Measurements from ENCODE around the gene ANGPT4.

The ANGPT4 gene

DNA sequence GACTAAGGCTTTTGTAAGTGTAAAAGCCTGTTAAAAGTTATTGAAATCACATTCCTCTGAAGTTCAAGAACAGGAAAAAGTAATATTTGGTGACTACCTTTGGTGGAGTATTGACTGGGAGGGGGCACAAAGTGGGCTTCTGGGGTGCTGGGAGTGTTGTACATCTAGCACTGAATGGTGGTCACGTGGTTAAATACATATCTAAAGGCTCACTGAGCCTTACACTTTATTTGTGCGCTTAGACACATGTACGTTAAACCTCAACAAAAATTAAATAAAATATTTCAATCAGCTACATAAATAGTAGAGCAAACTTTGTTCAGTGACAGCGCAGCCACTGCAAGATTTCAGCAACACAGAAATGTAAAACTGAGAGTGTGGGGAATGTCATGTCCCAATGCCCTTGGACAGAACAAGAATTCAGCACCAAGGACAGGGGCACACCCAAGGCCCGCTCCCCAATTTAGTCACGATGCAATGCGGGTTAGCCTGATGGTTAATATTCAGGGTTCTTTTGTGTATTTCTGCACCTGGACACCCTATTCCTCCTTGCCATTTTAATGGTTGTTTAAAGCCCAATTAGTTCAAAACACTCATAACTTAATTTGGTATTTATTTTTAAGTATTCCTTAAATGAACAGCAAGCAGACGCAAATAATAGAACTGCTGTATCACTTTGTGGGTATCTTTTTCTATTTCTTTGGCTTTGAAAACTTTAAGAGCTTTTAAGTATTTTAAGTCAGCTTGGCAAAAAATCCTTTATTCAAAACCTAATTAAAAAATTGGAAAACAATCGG lies 37.4 kb downstream of the ANGPT4 start:
- DNase-seq (ENCODE audit: low read depth): no peak
- TF ChIP-seq, protein P1, sequence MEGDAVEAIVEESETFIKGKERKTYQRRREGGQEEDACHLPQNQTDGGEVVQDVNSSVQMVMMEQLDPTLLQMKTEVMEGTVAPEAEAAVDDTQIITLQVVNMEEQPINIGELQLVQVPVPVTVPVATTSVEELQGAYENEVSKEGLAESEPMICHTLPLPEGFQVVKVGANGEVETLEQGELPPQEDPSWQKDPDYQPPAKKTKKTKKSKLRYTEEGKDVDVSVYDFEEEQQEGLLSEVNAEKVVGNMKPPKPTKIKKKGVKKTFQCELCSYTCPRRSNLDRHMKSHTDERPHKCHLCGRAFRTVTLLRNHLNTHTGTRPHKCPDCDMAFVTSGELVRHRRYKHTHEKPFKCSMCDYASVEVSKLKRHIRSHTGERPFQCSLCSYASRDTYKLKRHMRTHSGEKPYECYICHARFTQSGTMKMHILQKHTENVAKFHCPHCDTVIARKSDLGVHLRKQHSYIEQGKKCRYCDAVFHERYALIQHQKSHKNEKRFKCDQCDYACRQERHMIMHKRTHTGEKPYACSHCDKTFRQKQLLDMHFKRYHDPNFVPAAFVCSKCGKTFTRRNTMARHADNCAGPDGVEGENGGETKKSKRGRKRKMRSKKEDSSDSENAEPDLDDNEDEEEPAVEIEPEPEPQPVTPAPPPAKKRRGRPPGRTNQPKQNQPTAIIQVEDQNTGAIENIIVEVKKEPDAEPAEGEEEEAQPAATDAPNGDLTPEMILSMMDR (IDR thresholded peaks at IDR 0.05; ENCODE audit: control insufficient read depth, extremely low read depth, insufficient read depth): no peak
- H3K4me3 ChIP-seq (ENCODE audit: low read depth, low read length): no peak overlapping the region

DNA sequence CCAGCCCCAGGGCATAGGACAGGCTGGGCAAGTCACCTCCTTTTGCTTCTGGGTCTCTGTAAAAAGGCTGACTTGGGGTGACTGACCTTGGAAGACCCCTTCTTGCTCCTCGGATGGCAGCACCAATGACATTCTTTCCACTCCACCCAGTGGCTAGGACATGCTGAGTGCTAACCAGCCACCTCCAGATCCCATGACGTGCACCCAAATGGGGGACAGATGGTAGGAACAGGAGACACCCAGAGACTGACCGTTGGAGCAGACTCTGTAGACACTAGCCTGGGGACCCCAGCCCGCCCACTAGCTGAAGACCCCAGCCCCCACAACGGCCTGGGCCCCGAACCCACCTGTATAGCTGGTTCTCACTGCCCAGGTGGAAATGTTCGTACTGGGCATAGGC lies 38.3 kb downstream of the ANGPT4 start:
- TF ChIP-seq, protein P1 (IDR thresholded peaks at IDR 0.05; ENCODE audit: control insufficient read depth, extremely low read depth, insufficient read depth): no peak
- no peak for DNase-seq (ENCODE audit: low read depth)
- H3K4me3 ChIP-seq (ENCODE audit: low read depth, low read length): no peak overlapping the region

DNA sequence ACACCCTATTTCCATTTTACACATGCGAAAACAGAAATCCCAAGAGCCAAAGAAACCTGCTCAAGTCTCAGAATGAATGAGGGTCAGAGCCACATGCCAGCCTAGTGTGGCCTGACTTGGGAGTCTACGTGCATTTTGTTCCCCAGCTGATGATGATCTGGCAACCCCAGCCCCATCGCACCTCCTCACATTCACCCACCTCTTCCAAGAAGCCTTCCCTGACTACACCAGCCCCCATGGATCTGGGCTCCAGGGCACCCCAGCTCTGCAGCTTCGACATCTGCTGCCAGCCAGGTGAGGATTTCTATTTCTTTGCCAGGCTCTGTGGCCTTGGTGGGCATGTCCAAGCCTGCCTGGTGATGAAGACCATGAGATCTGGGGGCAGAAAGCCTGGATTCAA lies 41.0 kb downstream of the ANGPT4 start:
- no peak for DNase-seq (ENCODE audit: low read depth)
- TF ChIP-seq, protein P1 (IDR thresholded peaks at IDR 0.05; ENCODE audit: control insufficient read depth, extremely low read depth, insufficient read depth): no peak
- no peak overlapping the region for H3K4me3 ChIP-seq (ENCODE audit: low read depth, low read length)

DNA sequence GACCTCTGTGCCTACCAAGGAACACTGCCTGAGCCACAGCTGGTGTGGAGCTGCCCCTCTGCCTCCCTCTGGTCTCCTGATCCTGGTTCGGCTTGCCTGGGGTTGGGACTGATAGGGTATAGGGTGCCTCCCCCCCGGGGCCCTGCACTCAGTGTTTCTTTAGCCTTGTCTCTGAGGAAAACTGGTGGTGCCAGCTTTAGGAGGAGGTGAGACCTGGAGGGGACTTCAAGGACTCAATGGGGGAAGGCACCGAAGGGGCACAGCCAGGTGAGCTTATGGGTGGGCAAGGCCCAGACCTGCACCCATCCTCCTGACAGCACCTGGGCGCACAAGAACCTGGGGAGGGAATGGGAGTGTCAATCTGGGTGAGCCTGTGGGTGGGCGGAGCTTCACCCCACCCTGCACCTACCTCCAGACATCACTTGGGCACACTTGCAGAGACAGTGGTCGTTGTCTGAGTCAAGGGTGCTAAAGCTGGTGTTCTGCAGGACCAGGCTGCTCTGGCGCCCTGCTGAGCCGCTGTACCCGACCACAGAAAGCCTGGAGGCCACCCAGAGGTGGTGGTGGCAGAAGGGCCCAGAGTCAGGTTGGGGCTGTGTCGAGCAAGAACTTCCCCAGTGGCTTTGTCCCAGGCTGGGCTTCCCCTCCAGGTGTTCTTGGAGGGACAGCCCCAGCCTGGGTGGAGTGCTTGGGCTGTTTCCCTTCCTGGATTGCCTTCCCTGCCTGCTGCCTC lies 42.1 kb downstream of the ANGPT4 start:
- no peak overlapping the region for H3K4me3 ChIP-seq (ENCODE audit: low read depth, low read length)
- no peak for DNase-seq (ENCODE audit: low read depth)
- TF ChIP-seq, protein P1 (IDR thresholded peaks at IDR 0.05; ENCODE audit: control insufficient read depth, extremely low read depth, insufficient read depth): no peak

DNA sequence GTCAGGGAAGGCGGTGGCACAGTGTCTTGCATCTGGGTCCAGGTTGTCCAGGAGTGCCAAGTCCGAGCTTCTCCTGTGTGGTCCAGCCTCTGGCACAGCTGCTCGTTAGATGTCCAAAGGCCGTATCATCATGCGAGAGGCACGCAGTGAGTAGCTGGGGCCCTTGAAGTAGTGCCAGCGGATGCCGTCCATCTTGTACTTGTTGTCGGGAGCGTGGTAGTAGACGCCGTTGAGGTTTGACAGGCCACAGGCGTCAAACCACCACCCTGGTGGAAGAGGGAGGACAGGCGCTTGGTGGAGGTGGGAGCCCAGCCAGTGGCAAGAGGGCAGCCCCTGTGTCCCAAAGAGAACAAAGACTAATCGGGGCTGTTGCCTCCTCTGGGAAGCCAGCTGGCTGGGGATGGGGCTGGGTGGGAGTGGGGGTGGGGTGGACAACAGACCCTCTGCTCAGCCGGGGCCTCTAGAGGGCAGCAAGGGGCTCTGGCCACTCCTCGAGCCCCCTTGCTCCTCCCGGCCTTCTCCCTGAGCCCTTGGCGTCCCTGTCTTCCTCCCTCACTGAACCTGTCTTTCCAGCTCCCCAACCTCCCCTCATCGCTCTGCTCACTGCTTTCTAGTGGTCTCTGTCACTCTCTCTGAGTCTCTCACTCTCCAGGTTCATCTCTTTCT lies 43.1 kb downstream of the ANGPT4 start:
- no peak for DNase-seq (ENCODE audit: low read depth)
- TF ChIP-seq, protein P1 (IDR thresholded peaks at IDR 0.05; ENCODE audit: control insufficient read depth, extremely low read depth, insufficient read depth): no peak
- no peak overlapping the region for H3K4me3 ChIP-seq (ENCODE audit: low read depth, low read length)

DNA sequence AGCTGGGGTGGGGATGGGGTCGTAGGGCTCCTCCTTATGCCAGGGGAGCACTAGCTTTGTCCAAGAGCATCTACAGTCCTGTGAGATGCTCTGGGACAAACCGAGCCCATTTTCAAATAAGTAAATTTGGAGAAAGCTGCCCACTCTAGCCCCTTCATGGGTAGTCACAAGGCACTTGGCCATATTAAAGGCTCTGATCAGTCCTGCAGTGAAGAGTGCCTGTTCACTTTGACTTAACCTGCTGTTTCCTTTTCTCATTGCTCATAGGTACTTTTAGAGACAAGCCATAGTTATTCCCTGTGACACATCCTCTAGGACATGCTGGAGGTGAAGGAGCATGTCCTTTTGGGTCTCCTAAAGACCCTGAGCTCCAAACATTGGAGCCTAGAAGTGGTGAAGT lies 44.2 kb downstream of the ANGPT4 start:
- TF ChIP-seq, protein P1 (IDR thresholded peaks at IDR 0.05; ENCODE audit: control insufficient read depth, extremely low read depth, insufficient read depth): no peak

More for the DNA sequence above, 44.2 kb downstream of the ANGPT4 start:
- no peak overlapping the region for H3K4me3 ChIP-seq (ENCODE audit: low read depth, low read length)
- DNase-seq (ENCODE audit: low read depth): no peak
